ENCODE results near the gene ROBO1. TPM values are rescaled to one million over a fixed set of nuclear protein-coding genes. Genes with fewer than 3 reads are reported as not detected.

Gene ROBO1
- total RNA-seq, 1 donor from 2014 or later, result 19.4 TPM

GRCh38 chr3:78801926-78802561 is 965.8 kb downstream of the ROBO1 start:
- H3K4me3 ChIP-seq (ENCODE audit: low read depth, low read length), result no peak overlapping the region
- TF ChIP-seq CTCF (conservative IDR thresholded peaks at IDR 0.05; ENCODE audit: low read depth, low read length), result no peak
- DNase-seq (ENCODE audit: low read depth), result no peak

DNA sequence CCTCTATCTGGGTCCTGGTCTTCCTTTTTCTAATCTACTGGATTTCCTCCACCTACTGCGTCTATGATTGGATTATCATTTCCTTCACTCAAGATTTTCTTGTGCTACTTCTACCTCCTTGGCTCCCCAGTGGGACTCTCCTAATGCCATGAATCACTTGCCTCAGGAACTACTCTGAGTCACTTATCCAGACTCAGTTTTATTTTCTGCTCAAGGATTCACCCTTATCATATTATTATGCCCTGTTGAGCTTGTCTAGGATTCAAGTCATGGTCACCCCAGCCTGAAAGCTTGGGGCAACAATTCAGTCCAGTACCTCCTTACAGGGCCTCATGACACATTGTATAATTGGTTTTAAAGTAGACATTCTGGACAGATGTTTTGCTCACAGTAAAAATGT is 968.1 kb downstream of the ROBO1 start:
- no peak overlapping the region for H3K4me3 ChIP-seq (ENCODE audit: low read depth, low read length)
- no peak for TF ChIP-seq CTCF (conservative IDR thresholded peaks at IDR 0.05; ENCODE audit: low read depth, low read length)
- DNase-seq (ENCODE audit: low read depth), result no peak

- TF ChIP-seq CTCF (conservative IDR thresholded peaks at IDR 0.05; ENCODE audit: low read depth, low read length), result no peak
- no peak for DNase-seq (ENCODE audit: low read depth)
- H3K4me3 ChIP-seq (ENCODE audit: low read depth, low read length), result no peak overlapping the region
Measured at GRCh38 chr3:78798266-78798832, 969.4 kb downstream of the ROBO1 start.

GRCh38 chr3:78794431-78794830 is 973.4 kb downstream of the ROBO1 start:
- no peak for TF ChIP-seq CTCF (conservative IDR thresholded peaks at IDR 0.05; ENCODE audit: low read depth, low read length)
- H3K4me3 ChIP-seq (ENCODE audit: low read depth, low read length), result no peak overlapping the region
- DNase-seq (ENCODE audit: low read depth), result no peak

DNA sequence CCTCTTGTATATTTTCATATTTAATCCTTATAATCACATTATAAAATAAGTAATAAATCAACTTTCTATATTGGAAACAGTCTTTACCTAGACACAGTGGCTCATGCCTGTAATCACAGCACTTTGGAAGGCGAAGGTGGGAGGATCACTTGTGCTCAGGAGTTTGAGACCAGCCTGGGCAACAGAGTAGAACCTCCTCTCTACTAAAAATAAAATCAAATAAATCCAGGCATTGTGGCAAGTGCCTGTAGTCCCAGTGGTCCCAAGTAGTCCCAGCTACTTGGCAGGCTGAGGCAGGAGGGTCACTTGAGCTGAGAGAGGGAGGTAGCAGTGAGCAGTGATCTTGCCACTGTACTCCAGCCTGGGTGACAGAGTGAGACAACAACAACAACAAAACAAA is 975.1 kb downstream of the ROBO1 start:
- TF ChIP-seq CTCF (conservative IDR thresholded peaks at IDR 0.05; ENCODE audit: low read depth, low read length), result no peak
- no peak for DNase-seq (ENCODE audit: low read depth)

DNA sequence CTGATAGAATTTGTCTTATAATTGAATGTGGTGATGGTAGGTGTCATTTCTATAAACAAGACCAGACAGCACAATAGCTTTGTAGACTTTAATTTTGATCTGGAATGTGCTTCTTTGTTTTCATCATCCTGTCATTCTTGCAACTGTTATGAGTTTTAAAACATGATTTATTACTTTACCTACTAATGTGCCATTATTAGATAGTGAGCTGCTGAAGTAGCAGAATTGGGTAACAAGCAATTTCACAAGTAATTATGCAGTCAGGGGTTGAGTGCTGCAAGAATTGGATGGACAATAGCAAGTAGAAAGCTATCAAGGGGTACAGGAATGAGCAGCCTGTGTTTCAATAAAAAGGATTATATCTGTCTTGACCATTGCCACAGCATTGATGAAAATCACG is 975.6 kb downstream of the ROBO1 start:
- TF ChIP-seq CTCF (conservative IDR thresholded peaks at IDR 0.05; ENCODE audit: low read depth, low read length), result no peak
- no peak overlapping the region for H3K4me3 ChIP-seq (ENCODE audit: low read depth, low read length)
- no peak for DNase-seq (ENCODE audit: low read depth)

More for the DNA sequence above, 975.1 kb downstream of the ROBO1 start:
- H3K4me3 ChIP-seq (ENCODE audit: low read depth, low read length), result no peak overlapping the region

DNA sequence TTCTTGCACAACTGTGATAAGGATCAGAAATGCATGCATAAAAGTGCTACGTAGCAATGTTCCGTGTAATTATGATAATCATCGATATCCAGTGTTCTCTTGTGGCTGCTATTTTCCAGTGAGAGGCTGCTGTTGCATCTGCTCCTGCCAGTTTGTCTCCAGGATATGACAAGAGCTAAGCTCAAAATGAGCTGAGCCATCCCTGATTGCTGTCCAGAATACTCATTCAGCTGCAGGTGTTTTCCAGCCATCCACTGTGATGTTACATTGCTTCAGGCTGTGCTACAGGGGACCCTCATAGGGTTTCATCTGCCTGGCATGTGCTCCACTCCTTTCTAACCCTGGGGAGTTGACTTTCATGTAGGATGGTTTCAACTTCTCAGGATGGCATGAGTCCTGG is 976.0 kb downstream of the ROBO1 start:
- no peak for TF ChIP-seq CTCF (conservative IDR thresholded peaks at IDR 0.05; ENCODE audit: low read depth, low read length)
- H3K4me3 ChIP-seq (ENCODE audit: low read depth, low read length), result no peak overlapping the region
- no peak for DNase-seq (ENCODE audit: low read depth)

Measured in epithelial cell of proximal tubule (primary cell).